Gastrocnemius medialis (tissue), 4 donors: ENCODE data around the gene SETX.
"Not testable (repeated sequence)": the region's sequence is repeated elsewhere in the genome, so short reads cannot be mapped to it uniquely, and the experiment has no call there.

Experiments used
- POLR2A ChIP-seq, 2 donors: fragments of 450-650 bp; IDR thresholded peaks; one replicate each; pipeline ENCODE4 v1.6.1; 2017; ENCODE audit warnings: antibody characterized with exemption in 2 of 2, mild to moderate bottlenecking in 2 of 2, moderate library complexity in 2 of 2
- TF ChIP-seq, protein P1 (sequence below), 5 experiments: fragments of 450-650 bp in 3 of 5; fragments of 200-600 bp in 2 of 5; sonication (generic) in 2 of 5; IDR thresholded peaks in 4 of 5; conservative IDR thresholded peaks in 1 of 5; 1 replicate in 4 of 5; 2 replicates in 1 of 5; pipeline ENCODE4 v1.5.1; 2016 to 2019; ENCODE audit warnings: antibody characterized with exemption in 5 of 5, mild to moderate bottlenecking in 3 of 5, moderate library complexity in 3 of 5

DNA sequence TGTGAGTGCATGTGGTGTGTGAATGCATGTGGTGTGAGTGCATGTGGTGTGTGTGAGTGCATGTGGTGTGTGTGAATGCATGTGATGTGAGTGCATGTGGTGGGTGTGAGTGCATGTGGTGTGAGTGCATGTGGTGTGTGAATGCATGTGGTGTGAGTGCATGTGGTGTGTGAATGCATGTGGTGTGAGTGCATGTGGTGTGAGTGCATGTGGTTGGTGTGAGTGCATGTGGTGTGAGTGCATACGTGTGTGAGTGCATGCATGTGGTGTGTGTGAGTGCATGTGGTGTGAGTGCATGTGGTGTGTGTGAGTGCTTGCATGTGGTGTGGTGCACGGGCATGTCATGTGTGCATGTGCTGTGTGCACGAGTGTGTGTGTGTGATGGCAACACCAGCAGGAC is 23.6 kb upstream of the SETX start:
- TF ChIP-seq, protein P1, sequence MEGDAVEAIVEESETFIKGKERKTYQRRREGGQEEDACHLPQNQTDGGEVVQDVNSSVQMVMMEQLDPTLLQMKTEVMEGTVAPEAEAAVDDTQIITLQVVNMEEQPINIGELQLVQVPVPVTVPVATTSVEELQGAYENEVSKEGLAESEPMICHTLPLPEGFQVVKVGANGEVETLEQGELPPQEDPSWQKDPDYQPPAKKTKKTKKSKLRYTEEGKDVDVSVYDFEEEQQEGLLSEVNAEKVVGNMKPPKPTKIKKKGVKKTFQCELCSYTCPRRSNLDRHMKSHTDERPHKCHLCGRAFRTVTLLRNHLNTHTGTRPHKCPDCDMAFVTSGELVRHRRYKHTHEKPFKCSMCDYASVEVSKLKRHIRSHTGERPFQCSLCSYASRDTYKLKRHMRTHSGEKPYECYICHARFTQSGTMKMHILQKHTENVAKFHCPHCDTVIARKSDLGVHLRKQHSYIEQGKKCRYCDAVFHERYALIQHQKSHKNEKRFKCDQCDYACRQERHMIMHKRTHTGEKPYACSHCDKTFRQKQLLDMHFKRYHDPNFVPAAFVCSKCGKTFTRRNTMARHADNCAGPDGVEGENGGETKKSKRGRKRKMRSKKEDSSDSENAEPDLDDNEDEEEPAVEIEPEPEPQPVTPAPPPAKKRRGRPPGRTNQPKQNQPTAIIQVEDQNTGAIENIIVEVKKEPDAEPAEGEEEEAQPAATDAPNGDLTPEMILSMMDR (IDR thresholded peaks at IDR 0.05 in 4 of 5, conservative IDR thresholded peaks at IDR 0.05 in 1 of 5), result not testable (repeated sequence)
- TF ChIP-seq POLR2A (IDR thresholded peaks at IDR 0.05), result not testable (repeated sequence)
